ENCODE data around the gene NPTXR. TPM values are rescaled to one million over a fixed set of nuclear protein-coding genes. Genes with fewer than 3 reads are reported as not detected.

Gene NPTXR
- total and polyA plus RNA-seq, 9 donors, result 2.2 to 8.7 (median 5.8) TPM

GRCh38 chr22:38878001-38878400 is 34.2 kb upstream of the NPTXR start:
- Histone ChIP-seq H3K36me3 (ENCODE audit: control insufficient read depth, insufficient read depth, low read length) (no peaks in the 10 kb centered on the region), H3K27ac (ENCODE audit: low read length) (no peak overlapping the region), H3K4me3 (ENCODE audit: low read length) (no peak overlapping the region), H3K4me1 (ENCODE audit: control insufficient read depth, insufficient read depth, low read length) (peaks cover 24% of the 10 kb centered on the region), H3K27me3 (ENCODE audit: control insufficient read depth, insufficient read depth, low read length) (peaks cover 11% of the 10 kb centered on the region), H3K9me3 (replicated peaks; ENCODE audit: control insufficient read depth, low read depth, low read length) (peaks cover 4% of the 10 kb centered on the region)
- 87% methylated on average over 3 of the region's 4 CpGs for WGBS (ENCODE audit: insufficient coverage)
- DNase-seq, result no peak

DNA sequence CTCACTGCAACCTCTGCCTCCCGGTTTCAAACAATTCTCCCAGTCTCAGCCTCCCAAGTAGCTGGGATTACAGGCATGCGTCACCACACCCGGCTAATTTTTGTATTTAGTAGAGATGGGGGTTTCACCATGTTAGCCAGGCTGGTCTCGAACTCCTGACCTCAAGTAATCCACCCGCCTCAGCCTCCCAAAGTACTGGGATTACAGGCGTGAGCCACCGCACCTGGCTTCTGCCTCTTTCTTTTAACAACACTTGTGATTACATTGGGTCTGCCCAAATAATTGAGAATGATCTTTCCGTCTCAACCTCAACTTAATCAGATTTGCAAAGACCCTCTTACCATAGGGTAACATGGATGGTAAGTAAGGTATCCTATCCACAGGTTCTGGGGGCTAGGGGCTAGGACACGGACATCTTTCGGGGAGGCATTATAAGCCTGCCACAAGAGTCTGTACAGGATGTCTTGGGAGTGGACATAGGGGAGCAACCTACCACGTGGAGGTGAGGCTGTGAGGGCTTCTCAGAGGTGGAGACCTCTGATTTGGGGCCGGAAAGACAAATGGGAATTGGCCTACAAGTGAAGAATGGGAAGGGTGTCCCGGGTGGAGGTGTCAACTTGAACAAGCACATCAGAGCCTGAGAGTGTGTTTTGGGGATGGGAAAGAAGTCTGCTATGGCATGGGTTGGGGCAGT is 30.8 kb upstream of the NPTXR start:
- 81% methylated on average over 5 of the region's 13 CpGs for WGBS (ENCODE audit: insufficient coverage)
- peaks cover 4% of the 10 kb centered on the region for H3K9me3 ChIP-seq (replicated peaks; ENCODE audit: control insufficient read depth, low read depth, low read length)
- H3K36me3 ChIP-seq (ENCODE audit: control insufficient read depth, insufficient read depth, low read length), result peaks cover 3% of the 10 kb centered on the region
- H3K27me3 ChIP-seq (ENCODE audit: control insufficient read depth, insufficient read depth, low read length), result peaks cover 9% of the 10 kb centered on the region
- no peak overlapping the region for H3K27ac ChIP-seq (ENCODE audit: low read length)
- peaks cover 23% of the 10 kb centered on the region for H3K4me1 ChIP-seq (ENCODE audit: control insufficient read depth, insufficient read depth, low read length)
- H3K4me3 ChIP-seq (ENCODE audit: low read length), result no peak overlapping the region
- DNase-seq, result no peak

- Histone ChIP-seq H3K4me3 (ENCODE audit: low read length) (peak overlapping the region; percentile 86), H3K27ac (ENCODE audit: low read length) (peak overlapping the region; percentile 97)
These were observed 29.9 kb upstream of the NPTXR start for GRCh38 chr22:38873469-38874411.

GRCh38 chr22:38872831-38873248 is 29.0 kb upstream of the NPTXR start:
- DNase-seq, result peak; percentile 94
- Histone ChIP-seq H3K36me3 (ENCODE audit: control insufficient read depth, insufficient read depth, low read length) (peaks cover 20% of the 10 kb centered on the region), H3K27me3 (ENCODE audit: control insufficient read depth, insufficient read depth, low read length) (peaks cover 9% of the 10 kb centered on the region), H3K4me3 (ENCODE audit: low read length) (peak overlapping the region; percentile 86), H3K4me1 (ENCODE audit: control insufficient read depth, insufficient read depth, low read length) (peaks cover 32% of the 10 kb centered on the region), H3K9me3 (replicated peaks; ENCODE audit: control insufficient read depth, low read depth, low read length) (peaks cover under 1% of the 10 kb centered on the region), H3K27ac (ENCODE audit: low read length) (peak overlapping the region; percentile 97)
- WGBS (ENCODE audit: insufficient coverage), result under 1% methylated on average over 33 of the region's 37 CpGs

More at GRCh38 chr22:38873469-38874411, 29.9 kb upstream of the NPTXR start:
- peaks cover 9% of the 10 kb centered on the region for H3K27me3 ChIP-seq (ENCODE audit: control insufficient read depth, insufficient read depth, low read length)
- peaks cover 4% of the 10 kb centered on the region for H3K9me3 ChIP-seq (replicated peaks; ENCODE audit: control insufficient read depth, low read depth, low read length)
- H3K36me3 ChIP-seq (ENCODE audit: control insufficient read depth, insufficient read depth, low read length), result peaks cover 11% of the 10 kb centered on the region
- peaks cover 32% of the 10 kb centered on the region for H3K4me1 ChIP-seq (ENCODE audit: control insufficient read depth, insufficient read depth, low read length)
- DNase-seq, result no peak
- 94% methylated on average over 3 of the region's 9 CpGs for WGBS (ENCODE audit: insufficient coverage)

- peak within 1 kb of the TSS; percentile 86 for H3K4me3 ChIP-seq (ENCODE audit: low read length)
- H3K36me3 ChIP-seq (ENCODE audit: control insufficient read depth, insufficient read depth, low read length), result peaks cover 25% of the 10 kb centered on the region
- H3K27ac ChIP-seq (ENCODE audit: low read length), result peak within 1 kb of the TSS; percentile 97
- H3K27me3 ChIP-seq (ENCODE audit: control insufficient read depth, insufficient read depth, low read length), result peaks cover 9% of the 10 kb centered on the region
- H3K9me3 ChIP-seq (replicated peaks; ENCODE audit: control insufficient read depth, low read depth, low read length), result no peaks in the 10 kb centered on the region
- DNase-seq, result peak; percentile 99
- peaks cover 32% of the 10 kb centered on the region for H3K4me1 ChIP-seq (ENCODE audit: control insufficient read depth, insufficient read depth, low read length)
- under 1% methylated on average over 58 of the region's 73 CpGs for WGBS (ENCODE audit: insufficient coverage)
These were observed 28.5 kb upstream of the NPTXR start, which contains the start of gene CBX6 for GRCh38 chr22:38872172-38872830. Gene CBX6, minus strand, starts transcription at chr22:38872216. Its CDS starts 26 bp downstream, at chr22:38872190.

GRCh38 chr22:38871360-38872171 is 27.7 kb upstream of the NPTXR start:
- peaks cover 9% of the 10 kb centered on the region for H3K27me3 ChIP-seq (ENCODE audit: control insufficient read depth, insufficient read depth, low read length)
- H3K9me3 ChIP-seq (replicated peaks; ENCODE audit: control insufficient read depth, low read depth, low read length), result no peaks in the 10 kb centered on the region
- peaks cover 32% of the 10 kb centered on the region for H3K4me1 ChIP-seq (ENCODE audit: control insufficient read depth, insufficient read depth, low read length)
- H3K36me3 ChIP-seq (ENCODE audit: control insufficient read depth, insufficient read depth, low read length), result peaks cover 27% of the 10 kb centered on the region
- peak overlapping the region; percentile 68 for H3K4me3 ChIP-seq (ENCODE audit: low read length)
- H3K27ac ChIP-seq (ENCODE audit: low read length), result peak overlapping the region; percentile 76
- 0% methylated on average over 39 of the region's 77 CpGs for WGBS (ENCODE audit: insufficient coverage)
- no peak for DNase-seq

DNA sequence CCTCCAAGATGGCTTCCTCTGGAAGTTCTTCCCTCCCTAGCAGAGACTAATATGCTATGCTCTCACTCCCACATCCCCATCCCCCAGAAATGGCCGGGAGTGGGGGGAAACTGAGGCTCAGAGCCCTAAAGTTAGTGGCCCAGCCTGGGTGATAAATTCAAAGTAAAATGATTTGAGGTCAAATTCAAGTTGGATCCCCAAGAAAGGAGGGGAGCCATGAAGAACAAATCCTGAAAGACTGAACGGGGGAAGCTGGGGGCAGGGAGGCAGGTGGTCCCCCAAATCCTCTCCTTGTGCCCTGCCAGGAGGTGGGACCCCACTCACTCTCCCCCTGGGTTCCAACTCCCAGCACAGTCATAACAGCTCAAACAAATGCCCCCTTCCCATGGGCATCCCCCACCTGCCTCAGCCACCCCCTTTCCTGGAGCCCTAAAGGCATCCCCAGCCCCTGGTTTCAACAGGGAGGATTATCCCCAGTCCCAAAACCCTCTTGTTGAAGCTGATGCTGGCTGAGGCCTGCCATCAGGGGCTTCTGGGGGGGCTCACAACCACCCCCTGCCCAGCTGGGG is 27.0 kb upstream of the NPTXR start:
- Histone ChIP-seq H3K27ac (ENCODE audit: low read length) (peak overlapping the region; percentile 76), H3K4me3 (ENCODE audit: low read length) (peak overlapping the region; percentile 68), H3K27me3 (ENCODE audit: control insufficient read depth, insufficient read depth, low read length) (peaks cover 9% of the 10 kb centered on the region), H3K4me1 (ENCODE audit: control insufficient read depth, insufficient read depth, low read length) (peaks cover 32% of the 10 kb centered on the region), H3K9me3 (replicated peaks; ENCODE audit: control insufficient read depth, low read depth, low read length) (no peaks in the 10 kb centered on the region), H3K36me3 (ENCODE audit: control insufficient read depth, insufficient read depth, low read length) (peaks cover 28% of the 10 kb centered on the region)
- no peak for DNase-seq
- WGBS (ENCODE audit: insufficient coverage), result no CpG with 5 or more reads among the region's 2 CpGs

- Histone ChIP-seq H3K27me3 (ENCODE audit: control insufficient read depth, insufficient read depth, low read length) (peaks cover 9% of the 10 kb centered on the region), H3K4me3 (ENCODE audit: low read length) (peak overlapping the region; percentile 68), H3K36me3 (ENCODE audit: control insufficient read depth, insufficient read depth, low read length) (peaks cover 33% of the 10 kb centered on the region), H3K4me1 (ENCODE audit: control insufficient read depth, insufficient read depth, low read length) (peaks cover 33% of the 10 kb centered on the region), H3K27ac (ENCODE audit: low read length) (peak overlapping the region; percentile 45), H3K9me3 (replicated peaks; ENCODE audit: control insufficient read depth, low read depth, low read length) (no peaks in the 10 kb centered on the region)
- peak; percentile 91 for DNase-seq
- WGBS (ENCODE audit: insufficient coverage), result 7% methylated on average over 3 of the region's 12 CpGs
These were observed 26.5 kb upstream of the NPTXR start for GRCh38 chr22:38870312-38870741.

GRCh38 chr22:38869663-38870062 is 25.8 kb upstream of the NPTXR start:
- no peak for DNase-seq
- Histone ChIP-seq H3K27ac (ENCODE audit: low read length) (no peak overlapping the region), H3K27me3 (ENCODE audit: control insufficient read depth, insufficient read depth, low read length) (peaks cover 6% of the 10 kb centered on the region), H3K4me1 (ENCODE audit: control insufficient read depth, insufficient read depth, low read length) (peaks cover 39% of the 10 kb centered on the region), H3K4me3 (ENCODE audit: low read length) (no peak overlapping the region), H3K36me3 (ENCODE audit: control insufficient read depth, insufficient read depth, low read length) (peaks cover 39% of the 10 kb centered on the region), H3K9me3 (replicated peaks; ENCODE audit: control insufficient read depth, low read depth, low read length) (no peaks in the 10 kb centered on the region)
- WGBS (ENCODE audit: insufficient coverage), result 83% methylated on average over 1 of the region's 3 CpGs
